Stimulated activated CD8-positive, alpha-beta memory T cell treated with anti-CD3 and anti-CD28 coated beads, Interleukin-2, amount 100 ng/mL, for 1 hour (primary cell): ENCODE measurements around the gene SLC17A9.

Experiments
- DNase-seq, 2 donors: peaks; one replicate each; pipeline ENCODE4 v3.0.0-alpha.2; 2020; ENCODE audit warnings: low read depth in 2 of 2

Gene SLC17A9

DNA sequence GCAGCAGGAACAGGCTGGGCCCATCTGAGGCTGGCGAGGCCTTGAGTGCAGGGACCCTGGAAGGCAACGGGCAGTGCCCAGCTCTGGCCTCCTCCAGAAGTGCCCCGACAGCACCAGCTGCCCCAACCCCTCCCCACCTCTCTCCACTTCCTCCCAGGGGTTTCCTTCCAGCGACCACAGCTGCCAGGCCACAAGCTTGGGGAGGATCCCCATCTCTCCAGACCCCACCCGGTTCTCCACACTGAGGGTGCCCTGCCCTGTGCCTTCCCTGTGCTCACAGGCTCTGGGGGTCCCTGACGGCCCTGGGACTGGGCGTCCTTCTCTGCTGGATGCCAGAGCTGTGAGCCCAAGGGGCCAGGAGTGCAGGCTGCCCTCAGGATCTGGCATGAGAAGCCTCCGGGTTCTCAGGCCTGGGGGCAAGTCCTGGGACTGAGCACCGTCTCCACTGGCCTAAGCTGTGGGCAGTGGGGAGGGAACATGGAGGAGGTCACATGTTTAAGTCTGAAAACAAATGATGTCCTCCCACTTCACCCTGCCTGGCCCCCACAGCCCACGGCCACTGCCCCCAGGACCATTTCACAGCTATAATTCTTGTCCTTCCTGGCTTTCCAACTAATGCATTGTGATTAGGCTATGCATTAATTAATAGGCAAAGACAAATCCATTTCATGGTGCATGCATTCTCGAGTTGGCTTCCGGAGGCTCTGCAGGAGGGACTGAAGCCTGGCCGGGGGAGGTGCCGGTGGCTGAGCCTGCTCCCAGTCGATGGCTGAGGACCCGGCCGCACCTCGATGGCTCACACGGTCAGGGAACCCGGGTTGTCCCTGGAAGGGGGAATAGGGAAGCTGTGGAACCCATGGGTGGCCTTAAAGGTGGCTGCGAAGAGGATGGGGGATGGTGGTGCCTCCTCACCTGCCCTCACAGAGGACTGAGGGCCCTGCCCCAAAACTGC, 29.9 kb downstream of the SLC17A9 start:
- no peak for DNase-seq

DNA sequence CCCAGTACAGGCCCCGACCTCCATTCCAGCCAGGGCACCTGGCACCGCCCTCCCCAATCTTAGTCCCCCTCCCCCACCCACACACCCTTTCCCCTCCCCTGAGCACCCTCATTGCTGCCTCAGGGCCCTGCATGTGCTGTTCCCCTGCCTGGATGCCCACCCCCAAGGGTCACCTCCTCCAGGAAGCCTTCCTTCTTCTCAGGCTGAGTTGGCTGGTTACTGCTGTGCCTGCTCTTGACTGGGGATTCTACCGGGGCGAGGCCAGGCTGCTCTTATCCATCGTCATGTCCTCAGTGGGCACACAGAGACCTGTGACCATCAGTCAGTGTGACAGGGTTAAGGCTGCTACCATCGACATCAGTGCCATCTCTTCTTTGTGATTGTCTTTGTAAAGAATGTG, 30.7 kb downstream of the SLC17A9 start:
- no peak for DNase-seq

DNA sequence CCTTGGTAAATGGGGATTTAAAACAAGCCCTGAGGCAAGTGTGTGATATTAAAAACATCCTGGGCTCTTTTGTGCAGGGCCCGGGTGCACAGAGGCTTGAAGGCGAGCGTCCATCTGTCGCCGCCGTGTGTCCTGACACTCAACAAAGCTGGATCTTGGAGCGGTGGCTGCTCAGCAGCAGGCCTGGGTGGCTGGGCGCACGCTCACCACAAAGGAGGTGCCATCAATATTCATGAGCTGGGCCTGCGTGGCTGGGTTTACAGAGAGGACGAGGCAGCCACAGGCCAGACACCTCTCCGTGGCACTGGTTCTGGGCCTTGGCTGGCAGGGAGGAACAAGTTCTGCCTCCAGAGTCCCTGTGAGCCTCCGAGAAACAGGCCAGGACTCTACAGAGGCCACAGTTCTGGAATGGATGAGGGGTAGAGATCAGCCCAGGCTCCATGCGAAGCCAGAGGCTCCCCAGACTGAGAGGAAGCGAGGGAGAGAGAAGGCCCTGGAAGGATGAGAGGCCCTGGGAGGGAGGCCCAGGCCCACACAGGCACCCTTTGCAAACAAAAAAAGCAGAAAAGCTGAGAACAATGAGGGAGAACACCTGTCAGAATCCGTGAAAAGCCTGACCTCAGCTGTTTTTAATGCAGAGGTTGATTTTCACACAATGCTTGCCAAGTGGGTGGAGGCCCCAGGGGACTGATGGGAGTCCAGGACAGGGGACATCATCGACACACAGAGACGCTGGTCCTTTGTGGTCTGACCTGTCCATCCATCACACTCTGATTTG, 32.3 kb downstream of the SLC17A9 start:
- no peak for DNase-seq

DNA sequence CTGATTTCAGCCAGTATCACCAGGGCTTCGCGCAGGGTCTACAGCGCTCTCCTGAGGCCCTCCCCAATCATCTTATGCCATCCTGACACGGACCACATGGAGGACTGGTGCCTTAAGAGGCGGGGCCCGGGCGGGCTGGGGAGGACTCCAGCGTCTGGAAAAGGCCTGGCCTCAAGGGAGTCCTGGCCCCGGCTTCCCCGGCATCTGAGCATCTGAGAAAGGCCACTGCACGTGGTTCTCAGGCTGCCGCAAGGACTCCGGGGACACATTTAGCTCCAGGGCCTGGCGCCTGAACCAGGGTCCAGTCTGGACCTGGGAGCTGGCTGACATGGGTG, 32.9 kb downstream of the SLC17A9 start:
- no peak for DNase-seq

DNA sequence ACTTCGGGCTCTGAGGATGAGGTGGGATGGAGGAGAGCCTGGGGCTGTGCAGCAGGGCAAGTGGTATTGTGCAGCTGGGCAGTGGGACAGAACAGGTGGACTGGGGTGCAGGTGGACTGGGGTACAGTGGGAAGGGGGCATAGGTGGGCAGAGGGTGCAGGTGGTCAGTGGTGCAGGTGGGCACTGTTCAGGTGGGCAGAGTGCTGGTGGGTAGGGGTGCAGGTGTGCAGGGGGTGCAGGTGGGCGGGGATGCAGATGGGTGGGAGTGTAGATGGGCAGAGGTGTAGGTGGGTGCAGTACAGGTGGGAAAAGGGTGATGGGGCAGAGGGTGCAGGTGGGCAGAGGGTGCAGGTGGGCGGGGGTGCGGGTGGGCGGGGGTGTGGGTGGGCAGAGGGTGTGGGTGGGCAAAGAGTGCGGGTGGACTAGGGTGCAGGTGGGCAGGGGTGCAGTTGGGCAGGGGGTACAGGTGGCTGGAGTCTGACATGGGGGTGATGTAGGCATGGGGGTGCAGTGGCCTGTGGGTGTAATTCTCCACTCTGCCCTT, 33.8 kb downstream of the SLC17A9 start:
- no peak for DNase-seq

DNA sequence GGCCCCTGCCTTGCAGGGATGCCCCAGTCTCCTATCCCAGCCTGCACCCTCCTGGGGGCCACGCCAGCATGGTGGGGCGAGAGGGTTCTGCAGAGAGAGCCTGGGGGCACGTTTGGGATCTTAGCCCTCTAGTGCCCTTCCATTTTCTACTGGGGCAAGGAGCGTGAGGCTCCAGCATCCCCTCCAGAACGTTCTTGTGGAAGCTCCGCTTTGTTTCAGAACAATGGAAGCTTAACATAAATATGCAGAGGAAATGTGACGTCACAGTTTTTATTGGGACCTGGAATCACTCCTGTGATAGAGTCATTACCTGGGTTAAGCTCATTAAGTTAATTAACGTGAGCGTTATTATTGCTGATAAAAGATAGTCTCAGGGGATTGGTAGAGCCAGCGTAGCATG, 34.6 kb downstream of the SLC17A9 start:
- DNase-seq: no peak

DNA sequence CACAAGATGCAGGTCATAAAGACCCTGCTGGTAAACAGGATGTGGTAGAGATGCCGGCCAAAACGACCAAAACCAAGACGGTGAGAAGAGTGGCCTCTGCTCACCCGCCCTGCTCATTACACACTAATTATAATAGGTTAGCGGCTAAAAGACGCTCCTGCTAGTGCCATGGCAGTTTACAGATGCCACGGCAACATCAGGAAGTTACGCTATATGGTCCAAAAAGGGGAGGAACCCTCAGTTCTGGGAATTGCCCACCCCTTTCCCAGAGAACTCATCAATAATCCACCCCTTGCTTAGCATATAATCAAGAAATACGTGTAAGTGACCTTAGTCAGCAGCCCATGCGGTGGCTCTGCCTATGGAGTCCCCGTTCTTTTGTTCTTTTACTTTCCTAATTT, 36.7 kb downstream of the SLC17A9 start:
- no peak for DNase-seq

DNA sequence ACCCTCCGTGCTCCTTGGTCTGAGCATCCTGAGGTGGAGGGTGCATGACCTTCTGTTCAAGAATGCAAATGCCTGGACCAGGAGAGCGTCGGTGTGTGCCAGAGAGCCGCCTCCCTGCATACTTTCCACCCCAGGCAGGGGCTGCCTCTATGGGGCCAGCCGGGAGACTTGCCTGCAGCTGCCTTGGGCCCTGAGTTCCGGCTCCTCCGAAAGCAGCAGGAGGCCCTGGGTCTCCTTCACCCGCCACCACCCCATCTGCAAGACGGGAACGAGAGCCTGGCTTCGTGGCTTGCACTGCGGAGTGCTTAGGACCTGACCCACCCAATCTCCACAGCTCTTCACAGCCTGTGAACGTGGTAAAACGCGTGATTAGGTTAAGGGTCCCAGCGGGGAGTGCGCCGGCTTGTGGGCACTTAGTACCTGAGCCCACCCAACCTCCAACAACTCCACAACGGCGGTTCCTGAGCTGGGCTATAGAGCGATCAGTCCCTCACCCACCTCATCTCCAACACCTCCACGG, 37.9 kb downstream of the SLC17A9 start:
- DNase-seq: no peak

DNA sequence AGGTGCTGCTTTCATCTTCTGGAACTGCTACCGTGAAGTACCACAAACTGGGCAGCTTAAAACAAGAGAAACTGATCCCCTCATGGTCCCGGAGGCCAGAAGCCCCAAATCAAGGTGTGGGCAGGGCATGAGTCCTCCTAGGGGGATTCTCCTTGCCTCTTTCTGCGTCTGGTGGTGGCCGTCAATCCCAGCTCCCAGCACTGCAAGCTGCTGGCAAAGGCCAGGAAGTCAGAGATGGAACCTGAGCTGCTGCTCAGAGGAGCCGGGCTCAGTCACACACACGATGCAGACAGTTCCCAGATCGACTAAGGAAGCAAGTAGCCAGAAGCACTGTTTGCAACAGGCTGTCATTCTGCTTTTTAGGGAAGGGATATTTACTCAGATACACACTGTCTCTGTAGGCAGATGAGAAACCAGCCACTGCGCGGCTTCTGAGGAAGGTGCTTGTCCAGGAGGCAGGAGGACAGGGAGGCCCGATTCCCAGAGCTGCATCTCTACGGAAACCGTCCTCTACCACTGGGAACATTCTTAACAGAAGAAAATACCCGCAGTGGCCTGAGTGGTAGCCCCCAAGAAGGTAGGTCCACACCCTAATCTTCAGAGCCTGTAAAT, 38.8 kb downstream of the SLC17A9 start:
- no peak for DNase-seq

DNA sequence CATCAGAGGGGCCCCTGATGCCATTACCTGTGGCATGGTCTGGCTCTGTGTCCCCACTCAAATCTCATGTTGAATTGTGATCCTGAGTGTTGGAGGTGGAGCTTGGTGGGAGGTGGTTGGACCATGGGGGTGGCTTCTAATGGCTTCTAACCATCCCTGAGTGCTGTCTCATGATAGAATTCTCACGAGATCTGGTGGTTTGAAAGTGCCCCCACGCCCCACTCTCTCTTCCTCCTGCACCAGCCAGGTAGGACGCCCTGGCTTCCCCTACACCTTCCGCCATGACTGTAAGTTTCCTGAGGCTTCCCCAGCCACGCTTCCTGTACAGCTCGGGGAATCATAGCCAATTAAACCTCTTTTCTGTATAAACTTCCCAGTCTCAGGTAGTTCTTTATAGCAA, 39.4 kb downstream of the SLC17A9 start:
- DNase-seq: no peak

DNA sequence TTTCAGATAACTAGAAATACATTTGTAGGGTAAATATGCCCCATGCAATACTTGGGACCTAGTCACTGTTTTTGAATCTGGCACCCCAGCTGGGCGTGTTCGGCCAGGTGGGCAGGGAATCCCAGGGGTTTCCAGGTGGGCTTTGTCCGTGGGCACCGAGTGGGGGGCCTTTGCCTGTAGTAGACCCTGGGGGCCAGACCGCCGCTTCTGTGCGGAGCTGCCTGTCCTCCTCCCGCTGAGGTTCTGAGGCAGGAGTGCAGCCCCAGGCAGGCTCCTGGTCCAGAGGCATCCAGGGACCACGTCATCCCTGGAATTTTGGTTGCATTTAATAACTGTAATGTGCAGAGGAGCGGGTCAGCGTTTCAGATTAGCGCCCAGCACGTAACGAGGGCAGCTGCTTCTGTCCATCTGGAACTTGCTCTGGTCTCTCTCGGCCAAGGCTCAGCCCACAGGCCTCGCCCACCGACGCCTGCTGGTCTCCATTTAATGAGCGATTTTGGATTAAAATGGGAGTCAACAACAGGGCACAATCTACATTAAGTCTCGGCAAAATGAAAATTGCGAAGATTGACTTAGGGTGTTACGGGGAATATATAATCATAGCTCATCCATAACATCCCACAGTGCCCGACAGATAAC, 41.5 kb downstream of the SLC17A9 start:
- no peak for DNase-seq

DNA sequence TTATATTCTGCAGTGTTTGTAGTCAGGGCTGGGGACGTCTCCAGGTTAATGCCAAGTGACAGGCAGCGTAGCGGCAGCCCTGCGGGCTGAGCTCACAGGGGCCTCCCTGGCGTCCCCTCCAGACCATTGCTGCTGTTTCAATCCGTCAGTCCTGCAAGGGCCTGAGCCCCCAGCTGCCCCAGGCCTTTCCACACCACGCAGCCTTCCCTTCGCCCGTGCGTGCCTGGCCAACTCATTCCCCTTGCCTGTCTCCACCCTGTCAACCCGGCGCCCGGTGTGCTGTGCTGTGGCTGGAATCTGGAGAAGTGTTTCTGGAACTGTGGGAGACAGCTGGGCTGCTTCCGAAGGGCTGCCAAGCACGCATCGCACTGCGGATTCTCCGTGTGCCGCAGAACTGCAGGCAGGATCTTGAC, 42.4 kb downstream of the SLC17A9 start:
- no peak for DNase-seq

DNA sequence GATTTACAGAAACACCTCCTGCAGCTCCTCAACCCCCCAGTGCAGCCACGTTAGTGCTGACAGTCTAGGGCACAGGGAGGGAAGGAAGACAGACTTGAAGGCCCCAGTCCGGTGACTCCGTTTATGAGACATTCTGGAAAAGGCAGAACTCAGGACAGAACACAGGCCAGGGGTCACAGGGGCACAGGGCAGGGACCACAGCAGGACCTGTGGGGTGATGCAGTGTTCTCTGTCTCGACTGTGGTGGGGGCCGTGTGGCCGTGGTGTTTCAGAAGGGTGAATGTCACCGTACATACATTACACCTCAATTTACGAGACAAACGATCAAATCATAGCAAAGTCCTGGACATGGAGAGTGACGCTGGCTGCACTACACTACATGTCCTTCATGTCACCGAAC, 43.0 kb downstream of the SLC17A9 start:
- no peak for DNase-seq

DNA sequence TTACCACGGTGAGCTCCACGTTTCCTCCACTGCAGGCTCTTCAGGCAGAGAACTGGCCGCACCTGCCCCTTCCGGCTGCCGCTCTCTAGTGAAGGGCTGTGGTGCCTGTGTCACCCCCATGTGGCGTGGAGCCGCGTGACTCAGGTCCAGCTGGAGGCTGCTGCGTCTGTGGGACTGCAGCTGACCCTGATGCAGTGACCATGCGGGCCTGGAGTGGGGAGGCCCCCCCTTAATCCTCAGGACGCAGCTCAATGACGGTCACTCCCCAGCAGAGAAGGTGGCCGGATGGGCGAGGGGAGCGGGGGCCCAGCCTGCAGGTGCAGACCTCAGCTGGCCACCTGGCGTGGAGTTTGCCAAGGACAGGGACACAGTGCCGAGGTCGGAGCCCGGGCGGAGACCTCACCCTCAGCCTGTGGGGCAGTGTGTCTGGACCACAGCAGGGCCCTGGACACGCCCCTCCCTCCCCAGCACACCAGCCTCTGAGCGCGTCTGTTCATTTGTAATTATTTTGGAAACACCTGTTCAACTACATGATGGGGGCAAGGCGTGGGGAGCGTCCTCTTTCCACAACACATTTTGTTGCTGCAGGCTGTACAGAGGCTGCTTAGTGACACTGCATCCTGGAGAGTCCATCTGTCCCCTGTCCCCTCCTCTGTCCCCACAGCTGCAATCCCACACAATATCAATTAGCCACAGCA, 43.5 kb downstream of the SLC17A9 start:
- DNase-seq: no peak

DNA sequence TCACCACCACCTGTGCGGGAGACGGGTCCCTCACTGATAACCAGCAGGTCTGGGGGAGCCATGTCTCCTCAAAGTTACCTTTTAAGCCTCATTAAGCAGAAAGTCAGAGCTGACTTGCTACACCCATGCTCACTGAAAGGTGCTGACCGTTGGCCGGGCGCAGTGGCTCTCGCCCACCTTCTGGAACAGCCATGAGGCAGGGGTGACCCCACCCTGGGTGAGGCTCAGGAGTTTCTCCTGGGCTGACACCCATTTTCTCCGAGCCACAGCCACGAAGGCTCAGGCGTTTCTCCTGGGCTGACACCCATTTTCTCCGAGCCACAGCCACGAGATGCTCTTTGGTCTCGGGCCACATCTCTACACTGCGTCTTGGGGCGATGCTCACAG, 44.1 kb downstream of the SLC17A9 start:
- no peak for DNase-seq

DNA sequence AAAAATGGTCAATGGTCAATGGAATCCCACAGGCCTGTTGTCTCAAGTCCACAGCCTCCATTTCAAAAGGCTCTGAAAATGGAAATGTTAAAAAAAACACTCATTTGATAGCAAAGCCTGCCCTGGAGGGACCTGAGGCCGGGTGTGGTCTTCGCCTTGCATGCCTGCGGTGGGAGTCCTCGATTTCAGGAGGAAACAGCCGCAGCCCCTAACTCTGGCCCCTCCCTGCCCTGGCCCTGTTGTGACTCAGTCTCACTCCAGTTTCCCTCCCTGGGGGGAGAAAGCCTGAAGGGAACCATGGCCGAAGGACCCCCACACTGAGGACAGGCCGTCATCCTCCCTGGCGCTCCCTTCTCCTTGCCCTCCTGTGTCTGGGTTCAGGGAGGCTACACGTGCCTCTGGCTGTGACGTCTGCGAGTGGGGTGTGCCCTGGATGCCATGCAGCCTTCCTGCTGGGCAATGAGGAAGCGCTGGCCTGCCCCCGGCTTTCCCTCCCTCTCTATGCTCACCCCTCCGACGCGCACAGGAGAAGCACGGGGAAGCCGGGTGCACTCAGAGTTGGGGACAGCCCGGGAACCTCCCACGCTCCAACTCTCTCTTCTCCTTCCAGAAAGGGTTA, 45.0 kb downstream of the SLC17A9 start:
- no peak for DNase-seq

DNA sequence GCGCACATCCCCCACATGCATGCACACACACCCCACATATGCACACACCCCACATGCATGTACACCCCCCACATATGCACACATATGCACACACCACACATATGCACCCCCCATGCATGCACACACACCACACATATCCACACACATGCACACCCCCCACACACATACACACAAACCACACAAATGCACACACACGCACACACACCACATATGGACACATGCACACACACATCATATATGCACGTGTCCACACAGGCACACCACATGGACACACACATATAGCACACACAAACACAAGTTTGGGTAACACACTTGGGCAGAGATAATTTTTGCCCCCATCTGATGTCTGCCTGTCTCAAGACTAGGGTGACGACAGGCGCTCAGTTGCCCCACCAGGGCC, 45.9 kb downstream of the SLC17A9 start:
- DNase-seq: no peak

DNA sequence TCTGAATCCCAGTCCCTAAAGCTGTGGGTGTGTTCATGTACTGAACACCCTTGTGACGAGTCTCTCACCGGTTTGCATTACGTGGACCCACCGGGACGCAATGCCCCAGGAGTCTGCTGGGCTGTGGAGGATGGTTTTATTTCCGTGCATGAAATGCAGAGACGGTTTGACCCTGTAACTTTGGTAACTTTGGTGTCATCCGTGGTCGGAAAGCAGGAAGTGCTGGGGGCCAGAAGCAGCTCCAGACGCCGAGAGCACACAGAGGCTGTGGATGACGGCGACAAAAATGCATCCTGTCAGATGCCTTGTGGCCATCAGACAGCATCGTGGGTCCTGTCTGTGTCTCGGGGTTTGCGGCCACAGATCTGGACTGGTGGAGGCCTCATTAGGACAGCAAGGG, 47.1 kb downstream of the SLC17A9 start:
- no peak for DNase-seq

DNA sequence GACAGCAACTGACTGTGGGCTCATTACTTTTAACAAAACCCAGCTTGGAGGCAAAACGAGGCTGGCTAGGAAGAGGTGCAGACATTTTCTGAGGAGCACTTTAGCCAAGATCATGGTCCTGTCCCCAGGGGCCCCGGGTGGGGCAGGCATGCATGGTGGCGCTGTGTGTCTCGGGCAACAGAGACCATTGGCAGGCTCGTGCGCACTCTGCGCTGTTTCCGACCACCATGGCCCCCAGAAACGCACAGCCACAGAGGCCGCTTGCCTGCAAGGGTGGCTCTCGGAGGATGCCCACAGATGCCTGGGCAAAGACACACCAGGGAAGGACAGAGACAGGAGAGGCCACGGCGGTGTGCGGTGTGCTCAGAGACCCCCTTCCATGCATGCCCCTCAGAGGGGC, 47.5 kb downstream of the SLC17A9 start:
- DNase-seq: no peak

DNA sequence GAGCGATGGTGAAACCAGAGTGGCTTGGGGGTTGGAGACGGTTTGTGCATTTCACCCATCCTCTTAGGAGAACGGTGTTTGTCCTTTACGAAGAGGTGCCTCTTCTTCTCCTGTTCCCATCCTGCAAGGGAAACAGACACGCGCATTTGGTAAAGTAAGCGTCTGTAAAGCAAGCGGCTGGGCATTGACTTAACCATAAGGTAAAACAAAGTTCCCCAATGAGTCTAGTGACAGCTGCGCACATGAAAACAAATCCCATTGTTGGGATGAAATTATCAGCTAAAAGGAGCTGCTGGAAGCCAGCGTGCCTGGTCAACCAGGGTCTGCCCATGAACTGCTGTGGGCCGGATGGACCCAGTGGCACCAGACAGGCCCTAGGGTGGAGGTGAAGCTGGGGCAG, 48.4 kb downstream of the SLC17A9 start:
- no peak for DNase-seq

DNA sequence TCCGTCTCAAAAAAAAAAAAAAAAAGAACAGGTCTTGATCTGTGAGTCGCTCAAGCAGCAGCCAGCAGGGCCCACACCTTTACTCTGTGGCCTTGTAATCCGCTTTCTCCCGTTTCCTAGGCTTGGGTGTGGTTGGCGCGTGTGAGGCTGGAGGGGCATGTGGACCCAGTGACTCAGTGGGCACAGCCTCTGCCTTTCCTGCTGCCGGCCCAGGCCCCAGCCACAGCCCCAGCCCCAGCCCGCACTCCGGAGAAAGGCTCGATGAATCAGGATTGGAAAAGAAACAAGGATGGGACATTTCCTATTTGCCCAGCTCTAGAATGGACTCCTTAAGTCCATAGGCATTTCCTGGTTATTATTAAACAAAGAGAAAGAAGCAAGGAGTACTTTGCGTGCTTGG, 50.0 kb downstream of the SLC17A9 start:
- no peak for DNase-seq
